ENCODE data around the gene DHODH.

The DHODH gene

GRCh38 chr16:71965223-71965622 is 43.3 kb upstream of the DHODH start:
- DNase-seq (ENCODE audit: low spot score): no peak
- H3K23ac ChIP-seq (ENCODE audit: low read depth, low read length, poor library complexity): no peak overlapping the region
- no CpG with 5 or more reads among the region's 4 CpGs for WGBS, 2 donors (ENCODE audit: extremely low coverage in 2 of 2, insufficient read length in 2 of 2, insufficient replicate concordance in 1 of 2)

GRCh38 chr16:71966932-71967331 is 41.6 kb upstream of the DHODH start:
- no peak overlapping the region for H3K23ac ChIP-seq (ENCODE audit: low read depth, low read length, poor library complexity)
- WGBS, 2 donors (ENCODE audit: extremely low coverage in 2 of 2, insufficient read length in 2 of 2, insufficient replicate concordance in 1 of 2): no CpG with 5 or more reads among the region's 4 CpGs
- no peak overlapping the region for H2AFZ ChIP-seq (ENCODE audit: low read length)
- H3K18ac ChIP-seq (ENCODE audit: low read length): no peak overlapping the region
- H3K4me1 ChIP-seq (ENCODE audit: control insufficient read depth in 2 of 2, insufficient read depth in 1 of 2, low read depth in 1 of 2, low read length in 2 of 2): no peaks in the 10 kb centered on the region
- no peaks in the 10 kb centered on the region for H3K9me3 ChIP-seq (replicated peaks in 1 of 2; ENCODE audit: control insufficient read depth in 2 of 2, insufficient read depth in 1 of 2, low read depth in 1 of 2, low read length in 2 of 2)
- DNase-seq (ENCODE audit: low spot score): no peak
- H3K4ac ChIP-seq (ENCODE audit: low read length): no peak overlapping the region
- H3K9ac ChIP-seq (ENCODE audit: low read depth, low read length, poor library complexity): no peak overlapping the region
- no peak overlapping the region for H2BK5ac ChIP-seq (ENCODE audit: low read length)
- no peak overlapping the region for H3K4me3 ChIP-seq (ENCODE audit: low read length in 2 of 2)
- H3K27me3 ChIP-seq (ENCODE audit: control insufficient read depth in 3 of 3, insufficient read depth in 3 of 3, low read depth in 1 of 3, low read length in 3 of 3): peaks cover 0 to 16% (median 0%) of the 10 kb centered on the region in 3 experiments
- no peak overlapping the region for H4K91ac ChIP-seq (ENCODE audit: low read depth, low read length, poor library complexity)
- no peak overlapping the region for H3K14ac ChIP-seq (ENCODE audit: low read length)
- H2BK120ac ChIP-seq (ENCODE audit: low read depth, low read length): no peak overlapping the region
- no peaks in the 10 kb centered on the region for H3K79me1 ChIP-seq (ENCODE audit: low read depth, low read length)
- H4K8ac ChIP-seq (ENCODE audit: low read depth, low read length): no peak overlapping the region
- no peak overlapping the region for H2BK12ac ChIP-seq (ENCODE audit: low read length)
- no peaks in the 10 kb centered on the region for H3K36me3 ChIP-seq (replicated peaks in 1 of 2; ENCODE audit: control insufficient read depth in 2 of 2, insufficient read depth in 2 of 2, low read length in 2 of 2)
- no peak overlapping the region for H3K4me2 ChIP-seq (ENCODE audit: insufficient read depth, low read length, poor library complexity, severe bottlenecking)
- H2AK5ac ChIP-seq (ENCODE audit: low read depth, low read length): no peak overlapping the region
- no peak overlapping the region for H3K27ac ChIP-seq (replicated peaks; ENCODE audit: low read length)
- no peak overlapping the region for H2BK15ac ChIP-seq (ENCODE audit: low read length)

More at GRCh38 chr16:71965223-71965622, 43.3 kb upstream of the DHODH start:
- Histone ChIP-seq H2BK15ac (ENCODE audit: low read length) (no peak overlapping the region), H2BK5ac (ENCODE audit: low read length) (no peak overlapping the region), H3K79me1 (ENCODE audit: low read depth, low read length) (no peaks in the 10 kb centered on the region), H4K91ac (ENCODE audit: low read depth, low read length, poor library complexity) (no peak overlapping the region), H3K4me3 (ENCODE audit: low read length in 2 of 2) (no peak overlapping the region), H3K36me3 (replicated peaks in 1 of 2; ENCODE audit: control insufficient read depth in 2 of 2, insufficient read depth in 2 of 2, low read length in 2 of 2) (no peaks in the 10 kb centered on the region), H3K4me1 (ENCODE audit: control insufficient read depth in 2 of 2, insufficient read depth in 1 of 2, low read depth in 1 of 2, low read length in 2 of 2) (no peaks in the 10 kb centered on the region), H3K14ac (ENCODE audit: low read length) (no peak overlapping the region), H3K9ac (ENCODE audit: low read depth, low read length, poor library complexity) (no peak overlapping the region), H3K4ac (ENCODE audit: low read length) (no peak overlapping the region), H4K8ac (ENCODE audit: low read depth, low read length) (no peak overlapping the region), H3K4me2 (ENCODE audit: insufficient read depth, low read length, poor library complexity, severe bottlenecking) (no peak overlapping the region), H2BK120ac (ENCODE audit: low read depth, low read length) (no peak overlapping the region), H2BK12ac (ENCODE audit: low read length) (no peak overlapping the region), H3K18ac (ENCODE audit: low read length) (no peak overlapping the region), H2AFZ (ENCODE audit: low read length) (no peak overlapping the region), H3K27me3 (ENCODE audit: control insufficient read depth in 3 of 3, insufficient read depth in 3 of 3, low read depth in 1 of 3, low read length in 3 of 3) (peaks cover 0 to 16% (median 0%) of the 10 kb centered on the region in 3 experiments), H3K27ac (replicated peaks; ENCODE audit: low read length) (no peak overlapping the region), H2AK5ac (ENCODE audit: low read depth, low read length) (no peak overlapping the region), H3K9me3 (replicated peaks in 1 of 2; ENCODE audit: control insufficient read depth in 2 of 2, insufficient read depth in 1 of 2, low read depth in 1 of 2, low read length in 2 of 2) (no peaks in the 10 kb centered on the region)

GRCh38 chr16:71969353-71969752 is 39.2 kb upstream of the DHODH start:
- Histone ChIP-seq H3K27me3 (ENCODE audit: control insufficient read depth in 3 of 3, insufficient read depth in 3 of 3, low read depth in 1 of 3, low read length in 3 of 3) (peaks cover 0 to 16% (median 0%) of the 10 kb centered on the region in 3 experiments), H2AK5ac (ENCODE audit: low read depth, low read length) (no peak overlapping the region), H2BK15ac (ENCODE audit: low read length) (no peak overlapping the region), H4K8ac (ENCODE audit: low read depth, low read length) (no peak overlapping the region), H3K18ac (ENCODE audit: low read length) (no peak overlapping the region), H3K4ac (ENCODE audit: low read length) (no peak overlapping the region), H3K9ac (ENCODE audit: low read depth, low read length, poor library complexity) (no peak overlapping the region), H4K91ac (ENCODE audit: low read depth, low read length, poor library complexity) (no peak overlapping the region), H3K4me3 (ENCODE audit: low read length in 2 of 2) (no peak overlapping the region), H3K27ac (replicated peaks; ENCODE audit: low read length) (no peak overlapping the region), H2BK5ac (ENCODE audit: low read length) (no peak overlapping the region), H3K9me3 (replicated peaks in 1 of 2; ENCODE audit: control insufficient read depth in 2 of 2, insufficient read depth in 1 of 2, low read depth in 1 of 2, low read length in 2 of 2) (no peaks in the 10 kb centered on the region), H3K4me2 (ENCODE audit: insufficient read depth, low read length, poor library complexity, severe bottlenecking) (no peak overlapping the region), H2BK12ac (ENCODE audit: low read length) (no peak overlapping the region), H2AFZ (ENCODE audit: low read length) (no peak overlapping the region), H3K23ac (ENCODE audit: low read depth, low read length, poor library complexity) (no peak overlapping the region), H3K79me1 (ENCODE audit: low read depth, low read length) (no peaks in the 10 kb centered on the region), H3K4me1 (ENCODE audit: control insufficient read depth in 2 of 2, insufficient read depth in 1 of 2, low read depth in 1 of 2, low read length in 2 of 2) (no peaks in the 10 kb centered on the region), H2BK120ac (ENCODE audit: low read depth, low read length) (no peak overlapping the region), H3K14ac (ENCODE audit: low read length) (no peak overlapping the region), H3K36me3 (replicated peaks in 1 of 2; ENCODE audit: control insufficient read depth in 2 of 2, insufficient read depth in 2 of 2, low read length in 2 of 2) (no peaks in the 10 kb centered on the region)
- DNase-seq (ENCODE audit: low spot score): no peak
- no CpG with 5 or more reads among the region's 2 CpGs for WGBS, 2 donors (ENCODE audit: extremely low coverage in 2 of 2, insufficient read length in 2 of 2, insufficient replicate concordance in 1 of 2)

- H2BK120ac ChIP-seq (ENCODE audit: low read depth, low read length): no peak overlapping the region
- no peak overlapping the region for H3K14ac ChIP-seq (ENCODE audit: low read length)
- no peak overlapping the region for H2BK5ac ChIP-seq (ENCODE audit: low read length)
- H2BK12ac ChIP-seq (ENCODE audit: low read length): no peak overlapping the region
- H3K23ac ChIP-seq (ENCODE audit: low read depth, low read length, poor library complexity): no peak overlapping the region
- H3K27me3 ChIP-seq (ENCODE audit: control insufficient read depth in 3 of 3, insufficient read depth in 3 of 3, low read depth in 1 of 3, low read length in 3 of 3): peaks cover 0 to 14% (median 0%) of the 10 kb centered on the region in 3 experiments
- no peak for DNase-seq (ENCODE audit: low spot score)
- H3K4ac ChIP-seq (ENCODE audit: low read length): no peak overlapping the region
- H3K18ac ChIP-seq (ENCODE audit: low read length): no peak overlapping the region
- H2AK5ac ChIP-seq (ENCODE audit: low read depth, low read length): no peak overlapping the region
- H3K9me3 ChIP-seq (replicated peaks in 1 of 2; ENCODE audit: control insufficient read depth in 2 of 2, insufficient read depth in 1 of 2, low read depth in 1 of 2, low read length in 2 of 2): no peaks in the 10 kb centered on the region
- H3K27ac ChIP-seq (replicated peaks; ENCODE audit: low read length): no peak overlapping the region
- H4K91ac ChIP-seq (ENCODE audit: low read depth, low read length, poor library complexity): no peak overlapping the region
- H3K9ac ChIP-seq (ENCODE audit: low read depth, low read length, poor library complexity): no peak overlapping the region
- no peaks in the 10 kb centered on the region for H3K4me1 ChIP-seq (ENCODE audit: control insufficient read depth in 2 of 2, insufficient read depth in 1 of 2, low read depth in 1 of 2, low read length in 2 of 2)
- no CpG with 5 or more reads among the region's 4 CpGs for WGBS, 2 donors (ENCODE audit: extremely low coverage in 2 of 2, insufficient read length in 2 of 2, insufficient replicate concordance in 1 of 2)
- no peak overlapping the region for H2BK15ac ChIP-seq (ENCODE audit: low read length)
- H3K79me1 ChIP-seq (ENCODE audit: low read depth, low read length): no peaks in the 10 kb centered on the region
- H3K36me3 ChIP-seq (replicated peaks in 1 of 2; ENCODE audit: control insufficient read depth in 2 of 2, insufficient read depth in 2 of 2, low read length in 2 of 2): no peaks in the 10 kb centered on the region
- H2AFZ ChIP-seq (ENCODE audit: low read length): no peak overlapping the region
- no peak overlapping the region for H4K8ac ChIP-seq (ENCODE audit: low read depth, low read length)
- H3K4me3 ChIP-seq (ENCODE audit: low read length in 2 of 2): no peak overlapping the region
- H3K4me2 ChIP-seq (ENCODE audit: insufficient read depth, low read length, poor library complexity, severe bottlenecking): no peak overlapping the region
Measured at GRCh38 chr16:71971571-71971970, 37.0 kb upstream of the DHODH start.
